ENCODE data around the gene CTIF. TPM values are rescaled to one million over a fixed set of nuclear protein-coding genes. Genes with fewer than 3 reads are reported as not detected.

CTIF gene
- polyA plus RNA-seq, 1 donor from 2014 or later: 50.2 TPM

- no peak overlapping the region for H3K4me3 ChIP-seq (ENCODE audit: low read length)
- H3K9ac ChIP-seq (ENCODE audit: low read length): no peak overlapping the region
- H3K79me2 ChIP-seq (replicated peaks; ENCODE audit: insufficient read depth, low read length): no peaks in the 10 kb centered on the region
- H3K4me2 ChIP-seq (ENCODE audit: low read length): no peak overlapping the region
- TF ChIP-seq EP300 (conservative IDR thresholded peaks at IDR 0.05; ENCODE audit: poor library complexity, severe bottlenecking): no peak
- TF ChIP-seq EZH2 (IDR thresholded peaks at IDR 0.05; ENCODE audit: borderline replicate concordance, insufficient read depth, low read length, poor library complexity, severe bottlenecking): no peak
- no peak for TF ChIP-seq TAF1 (IDR thresholded peaks at IDR 0.05; ENCODE audit: low read depth)
- TF ChIP-seq CTCF (IDR thresholded peaks at IDR 0.05; ENCODE audit: poor library complexity, severe bottlenecking): no peak
- no peak for TF ChIP-seq MXI1 (conservative IDR thresholded peaks at IDR 0.05; ENCODE audit: poor library complexity, severe bottlenecking)
- no peaks in the 10 kb centered on the region for H3K9me3 ChIP-seq (ENCODE audit: low read length)
- no peaks in the 10 kb centered on the region for H3K9me2 ChIP-seq (ENCODE audit: insufficient read depth, low read length)
- H2AFZ ChIP-seq (ENCODE audit: low read depth, low read length): no peak overlapping the region
- no peaks in the 10 kb centered on the region for H4K20me1 ChIP-seq (ENCODE audit: insufficient read depth)
- H3K27ac ChIP-seq (ENCODE audit: low read length): no peak overlapping the region
- H3K36me3 ChIP-seq (ENCODE audit: insufficient read depth, low read length): peaks cover 10% of the 10 kb centered on the region
- no peaks in the 10 kb centered on the region for H3K27me3 ChIP-seq (ENCODE audit: insufficient read depth, low read depth, low read length)
- no peaks in the 10 kb centered on the region for H3F3A ChIP-seq (ENCODE audit: insufficient read depth, low read length, poor library complexity, severe bottlenecking)
Observed at GRCh38 chr18:48776156-48776555, 237.3 kb downstream of the CTIF start.

- Histone ChIP-seq H2AFZ (ENCODE audit: low read depth, low read length) (no peak overlapping the region), H3K36me3 (ENCODE audit: insufficient read depth, low read length) (peaks cover 10% of the 10 kb centered on the region), H3K9ac (ENCODE audit: low read length) (no peak overlapping the region), H3K4me3 (ENCODE audit: low read length) (no peak overlapping the region), H4K20me1 (ENCODE audit: insufficient read depth) (no peaks in the 10 kb centered on the region), H3K9me2 (ENCODE audit: insufficient read depth, low read length) (no peaks in the 10 kb centered on the region), H3K27ac (ENCODE audit: low read length) (no peak overlapping the region), H3K79me2 (replicated peaks; ENCODE audit: insufficient read depth, low read length) (no peaks in the 10 kb centered on the region), H3F3A (ENCODE audit: insufficient read depth, low read length, poor library complexity, severe bottlenecking) (no peaks in the 10 kb centered on the region), H3K27me3 (ENCODE audit: insufficient read depth, low read depth, low read length) (no peaks in the 10 kb centered on the region), H3K9me3 (ENCODE audit: low read length) (no peaks in the 10 kb centered on the region), H3K4me2 (ENCODE audit: low read length) (no peak overlapping the region)
- TF ChIP-seq RAD21 (conservative IDR thresholded peaks at IDR 0.05) (no peak), EZH2 (IDR thresholded peaks at IDR 0.05; ENCODE audit: borderline replicate concordance, insufficient read depth, low read length, poor library complexity, severe bottlenecking) (no peak), POLR2AphosphoS5 (IDR thresholded peaks at IDR 0.05) (no peak), TAF1 (IDR thresholded peaks at IDR 0.05; ENCODE audit: low read depth) (no peak), EP300 (conservative IDR thresholded peaks at IDR 0.05; ENCODE audit: poor library complexity, severe bottlenecking) (no peak), REST (IDR thresholded peaks at IDR 0.05; ENCODE audit: borderline replicate concordance) (no peak), MXI1 (conservative IDR thresholded peaks at IDR 0.05; ENCODE audit: poor library complexity, severe bottlenecking) (no peak), SMC3 (conservative IDR thresholded peaks at IDR 0.05; ENCODE audit: poor library complexity) (no peak), CTCF (IDR thresholded peaks at IDR 0.05; ENCODE audit: poor library complexity, severe bottlenecking) (no peak)
Observed at GRCh38 chr18:48776641-48777025, 237.8 kb downstream of the CTIF start.

Data from neural cell (in vitro differentiated cells).